ENCODE data around the gene DMBT1. TPM values are rescaled to one million over a fixed set of nuclear protein-coding genes. Genes with fewer than 3 reads are reported as not detected.

The DMBT1 gene
- total RNA-seq, 1 experiment from 2014 or later, result 0.13 TPM

DNA sequence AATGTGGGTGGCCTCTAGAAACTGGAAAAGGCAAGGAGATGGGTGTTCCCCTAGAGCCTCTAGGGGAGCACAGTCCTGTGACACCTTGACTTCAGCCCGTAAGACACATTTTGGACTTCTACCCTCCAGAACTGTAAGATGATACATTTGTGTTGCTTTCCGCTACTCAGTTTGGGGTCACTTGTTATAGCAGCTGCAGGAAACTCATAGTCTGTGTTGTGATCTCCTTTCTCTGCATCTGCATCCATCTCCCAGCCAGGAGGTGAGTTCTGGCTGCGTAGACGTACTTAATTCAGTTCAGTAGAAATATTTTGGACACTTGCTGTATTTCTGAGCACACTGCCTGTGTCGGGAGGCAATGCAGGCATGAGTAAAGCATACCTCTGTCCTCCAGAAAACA, 29.3 kb upstream of the DMBT1 start (continued):
- TF ChIP-seq AR (CRISPR knock-in tag; IDR thresholded peaks at IDR 0.05), result no peak

GRCh38 chr10:122531939-122532338, 28.6 kb upstream of the DMBT1 start:
- TF ChIP-seq TEAD1 (CRISPR knock-in tag; IDR thresholded peaks at IDR 0.05), result no peak
- no peak for TF ChIP-seq NFYB (CRISPR knock-in tag; conservative IDR thresholded peaks at IDR 0.05; ENCODE audit: low read depth)
- no peak for TF ChIP-seq ZSCAN18 (CRISPR knock-in tag; IDR thresholded peaks at IDR 0.05)
- no peak for TF ChIP-seq SOX15 (CRISPR knock-in tag; IDR thresholded peaks at IDR 0.05)
- TF ChIP-seq NR3C1 (CRISPR knock-in tag; conservative IDR thresholded peaks at IDR 0.05; ENCODE audit: low read depth), result no peak
- TF ChIP-seq ZNF281 (CRISPR knock-in tag; IDR thresholded peaks at IDR 0.05), result no peak
- TF ChIP-seq ZNF425 (CRISPR knock-in tag; conservative IDR thresholded peaks at IDR 0.05), result no peak
- ChIA-PET CTCF (no interaction called here), POLR2A (no interaction called here)
- H3K27ac Mint-ChIP-seq, result no peak overlapping the region
- no peaks in the 10 kb centered on the region for H3K27me3 Mint-ChIP-seq (ENCODE audit: low read depth)
- ATAC-seq, result no peak
- H3K4me1 Mint-ChIP-seq, result no peaks in the 10 kb centered on the region
- no peak overlapping the region for H3K4me3 Mint-ChIP-seq
- no peak for DNase-seq (ENCODE audit: low spot score)
- H3K9me3 Mint-ChIP-seq, result peaks cover 15% of the 10 kb centered on the region
- no peaks in the 10 kb centered on the region for H3K36me3 Mint-ChIP-seq

- Mint-ChIP-seq H3K36me3 (no peaks in the 10 kb centered on the region), H3K4me3 (no peak overlapping the region), H3K27ac (no peak overlapping the region), H3K9me3 (peaks cover 19% of the 10 kb centered on the region), H3K4me1 (no peaks in the 10 kb centered on the region), H3K27me3 (ENCODE audit: low read depth) (no peaks in the 10 kb centered on the region)
- no peak for ATAC-seq
- ChIA-PET CTCF (interaction anchor here (1.3 kb wide), 1 partner anchor 32 kb away, joined by 3 read pairs; no protein-coding TSS in a partner anchor), POLR2A (no interaction called here)
- no peak for DNase-seq (ENCODE audit: low spot score)
- no peak for TF ChIP-seq ZNF416 (CRISPR knock-in tag; IDR thresholded peaks at IDR 0.05)
- no peak for TF ChIP-seq SMAD3 (CRISPR knock-in tag; IDR thresholded peaks at IDR 0.05; ENCODE audit: borderline replicate concordance)
- no peak for TF ChIP-seq AR (CRISPR knock-in tag; IDR thresholded peaks at IDR 0.05)
- TF ChIP-seq, protein P1, sequence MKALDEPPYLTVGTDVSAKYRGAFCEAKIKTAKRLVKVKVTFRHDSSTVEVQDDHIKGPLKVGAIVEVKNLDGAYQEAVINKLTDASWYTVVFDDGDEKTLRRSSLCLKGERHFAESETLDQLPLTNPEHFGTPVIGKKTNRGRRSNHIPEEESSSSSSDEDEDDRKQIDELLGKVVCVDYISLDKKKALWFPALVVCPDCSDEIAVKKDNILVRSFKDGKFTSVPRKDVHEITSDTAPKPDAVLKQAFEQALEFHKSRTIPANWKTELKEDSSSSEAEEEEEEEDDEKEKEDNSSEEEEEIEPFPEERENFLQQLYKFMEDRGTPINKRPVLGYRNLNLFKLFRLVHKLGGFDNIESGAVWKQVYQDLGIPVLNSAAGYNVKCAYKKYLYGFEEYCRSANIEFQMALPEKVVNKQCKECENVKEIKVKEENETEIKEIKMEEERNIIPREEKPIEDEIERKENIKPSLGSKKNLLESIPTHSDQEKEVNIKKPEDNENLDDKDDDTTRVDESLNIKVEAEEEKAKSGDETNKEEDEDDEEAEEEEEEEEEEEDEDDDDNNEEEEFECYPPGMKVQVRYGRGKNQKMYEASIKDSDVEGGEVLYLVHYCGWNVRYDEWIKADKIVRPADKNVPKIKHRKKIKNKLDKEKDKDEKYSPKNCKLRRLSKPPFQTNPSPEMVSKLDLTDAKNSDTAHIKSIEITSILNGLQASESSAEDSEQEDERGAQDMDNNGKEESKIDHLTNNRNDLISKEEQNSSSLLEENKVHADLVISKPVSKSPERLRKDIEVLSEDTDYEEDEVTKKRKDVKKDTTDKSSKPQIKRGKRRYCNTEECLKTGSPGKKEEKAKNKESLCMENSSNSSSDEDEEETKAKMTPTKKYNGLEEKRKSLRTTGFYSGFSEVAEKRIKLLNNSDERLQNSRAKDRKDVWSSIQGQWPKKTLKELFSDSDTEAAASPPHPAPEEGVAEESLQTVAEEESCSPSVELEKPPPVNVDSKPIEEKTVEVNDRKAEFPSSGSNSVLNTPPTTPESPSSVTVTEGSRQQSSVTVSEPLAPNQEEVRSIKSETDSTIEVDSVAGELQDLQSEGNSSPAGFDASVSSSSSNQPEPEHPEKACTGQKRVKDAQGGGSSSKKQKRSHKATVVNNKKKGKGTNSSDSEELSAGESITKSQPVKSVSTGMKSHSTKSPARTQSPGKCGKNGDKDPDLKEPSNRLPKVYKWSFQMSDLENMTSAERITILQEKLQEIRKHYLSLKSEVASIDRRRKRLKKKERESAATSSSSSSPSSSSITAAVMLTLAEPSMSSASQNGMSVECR (CRISPR knock-in tag; IDR thresholded peaks at IDR 0.05; ENCODE audit: borderline replicate concordance), result no peak
- TF ChIP-seq HMGA2 (CRISPR knock-in tag; IDR thresholded peaks at IDR 0.05), result no peak
- TF ChIP-seq E2F1 (CRISPR knock-in tag; IDR thresholded peaks at IDR 0.05), result no peak
Observed at GRCh38 chr10:122532601-122533296, 27.8 kb upstream of the DMBT1 start.
